GM21825 (cell line): ENCODE results near the gene P3H3.

ENCODE experiments used
- ATAC-seq: cut with Tn5 transposase; IDR thresholded peaks from one replicate; pipeline ENCODE4 v1.9.1; 2021; ENCODE audit warnings: mild to moderate bottlenecking, moderate library complexity; ENCODE audit not compliant: unreplicated experiment

The P3H3 gene

GRCh38 chr12:6827982-6828780 lies at the start of gene P3H3:
P3H3 (plus strand) TSS chr12:6828407; CDS start chr12:6828441, 34 bp downstream.
- ATAC-seq: no peak

GRCh38 chr12:6778574-6779550 lies 49.3 kb upstream of the P3H3 start:
- ATAC-seq: peak; percentile 75

- no peak for ATAC-seq
These were observed 48.3 kb upstream of the P3H3 start for GRCh38 chr12:6779708-6780432.

GRCh38 chr12:6780573-6780972 lies 47.6 kb upstream of the P3H3 start:
- ATAC-seq: no peak

- no peak for ATAC-seq
These were observed 46.1 kb upstream of the P3H3 start for GRCh38 chr12:6782119-6782518.

- ATAC-seq: no peak
These were observed 45.2 kb upstream of the P3H3 start for GRCh38 chr12:6782850-6783566.

- no peak for ATAC-seq
These were observed 44.4 kb upstream of the P3H3 start for GRCh38 chr12:6783828-6784227.

- no peak for ATAC-seq
These were observed 43.9 kb upstream of the P3H3 start for GRCh38 chr12:6784296-6784695.

GRCh38 chr12:6784761-6785160 lies 43.4 kb upstream of the P3H3 start:
- ATAC-seq: no peak

- ATAC-seq: no peak
These were observed 41.7 kb upstream of the P3H3 start for GRCh38 chr12:6786416-6787094.

- no peak for ATAC-seq
These were observed 40.9 kb upstream of the P3H3 start for GRCh38 chr12:6787309-6787708.

- no peak for ATAC-seq
These were observed 39.0 kb upstream of the P3H3 start, which contains the start of gene CD4 for GRCh38 chr12:6788972-6789924. CD4 (plus strand) TSS chr12:6789528; CDS start chr12:6800139, 10,611 bp downstream.

- ATAC-seq: no peak
These were observed 37.6 kb upstream of the P3H3 start for GRCh38 chr12:6790496-6791150.

GRCh38 chr12:6791931-6792520 lies 36.2 kb upstream of the P3H3 start:
- ATAC-seq: no peak

GRCh38 chr12:6792522-6793201 lies 35.5 kb upstream of the P3H3 start:
- no peak for ATAC-seq

GRCh38 chr12:6795088-6795487 lies 33.1 kb upstream of the P3H3 start:
- no peak for ATAC-seq

GRCh38 chr12:6796576-6796975 lies 31.6 kb upstream of the P3H3 start:
- no peak for ATAC-seq
